SK-N-SH (cell line): ENCODE data around the gene GPD2. TPM values are rescaled to one million over a fixed set of nuclear protein-coding genes. Genes with fewer than 3 reads are reported as not detected.

Experiments used
- CTCF ChIA-PET: fragments of 300-600, 350-600 bp; formaldehyde crosslinking; extraction: SDS; loops from one replicate; lab custom pipeline; 2021; lab: Yijun Ruan, JAX
- POLR2A ChIA-PET: fragments of 350-600 bp; sonication (Branson Sonifier 250); formaldehyde crosslinking; extraction: SDS; loops from one replicate; lab custom pipeline; 2020; ENCODE audit warnings: antibody characterized with exemption, inconsistent platforms; lab: Yijun Ruan, JAX
- DNase-seq: peaks from one replicate; pipeline ENCODE4 v3.0.0; 2012
- H2AFZ ChIP-seq: fragments of 200-600 bp; sonication (generic); 2 replicates; pipeline ENCODE4 v1.8.1; 2016; ENCODE audit warnings: antibody characterized with exemption, mild to moderate bottlenecking, low read depth
- H3F3A ChIP-seq: fragments of 200-600 bp; sonication (generic); replicated peaks from 2 replicates; pipeline ENCODE3; 2016; ENCODE audit warnings: antibody characterized with exemption, mild to moderate bottlenecking; ENCODE audit not compliant: insufficient read depth
- H3K27ac ChIP-seq, 2 experiments: fragments of 200-500 bp in 1 of 2; fragments of 200-600 bp in 1 of 2; sonication (Bioruptor generic) in 1 of 2; sonication (generic), shearing (Covaris generic) in 1 of 2; 2 replicates each; pipeline versions ENCODE4 v1.5.1 to v1.6.1; 2014 to 2016; ENCODE audit warnings: low read depth in 2 of 2, inconsistent platforms in 1 of 2, low read length in 1 of 2, mild to moderate bottlenecking in 1 of 2, mixed read lengths in 1 of 2
- H3K27me3 ChIP-seq: fragments of 200-600 bp; sonication (generic), shearing (Covaris generic); 2 replicates; pipeline ENCODE4 v1.6.1; 2016; ENCODE audit warnings: mixed run types; ENCODE audit not compliant: insufficient read depth
- H3K36me3 ChIP-seq, 2 experiments: fragments of 200-500 bp in 1 of 2; fragments of 200-600 bp in 1 of 2; sonication (Bioruptor generic) in 1 of 2; sonication (generic) in 1 of 2; replicated peaks in 1 of 2; 2 replicates each; pipeline versions ENCODE3 to v1.5.1; 2014 to 2016; ENCODE audit warnings: low read length in 1 of 2, mild to moderate bottlenecking in 1 of 2; ENCODE audit not compliant: insufficient read depth in 2 of 2, control insufficient read depth in 1 of 2
- H3K4me1 ChIP-seq, 2 experiments: fragments of 200-500 bp in 1 of 2; fragments of 200-600 bp in 1 of 2; sonication (Bioruptor generic) in 1 of 2; sonication (generic), shearing (Covaris generic) in 1 of 2; 2 replicates each; pipeline versions ENCODE4 v1.5.1 to v1.6.1; 2014 to 2016; ENCODE audit warnings: low read depth in 1 of 2, low read length in 1 of 2, mixed run types in 1 of 2; ENCODE audit not compliant: insufficient read depth in 2 of 2, control insufficient read depth in 1 of 2
- H3K4me2 ChIP-seq: fragments of 200-600 bp; sonication (generic), shearing (Covaris generic); 2 replicates; pipeline ENCODE4 v1.6.1; 2017; ENCODE audit warnings: mixed run types
- H3K4me3 ChIP-seq, 2 experiments: fragments of 200-500 bp in 1 of 2; fragments of 200-600 bp in 1 of 2; sonication (Bioruptor generic) in 1 of 2; sonication (generic), shearing (Covaris generic) in 1 of 2; 2 replicates each; pipeline versions ENCODE4 v1.5.1 to v1.8.1; 2014 to 2016; ENCODE audit warnings: low read depth in 2 of 2, inconsistent platforms in 1 of 2, low read length in 1 of 2, mild to moderate bottlenecking in 1 of 2, mixed read lengths in 1 of 2, moderate library complexity in 1 of 2
- H3K79me2 ChIP-seq: fragments of 200-600 bp; sonication (generic); 2 replicates; pipeline ENCODE4 v1.8.1; 2017; ENCODE audit warnings: mild to moderate bottlenecking; ENCODE audit not compliant: insufficient read depth
- H3K9ac ChIP-seq: fragments of 200-600 bp; sonication (generic); 2 replicates; pipeline ENCODE4 v1.6.1; 2017; ENCODE audit warnings: mixed run types
- H3K9me2 ChIP-seq: fragments of 200-600 bp; sonication (generic); 2 replicates; pipeline ENCODE4 v1.6.1; 2017; ENCODE audit warnings: mixed run types
- H3K9me3 ChIP-seq: fragments of 200-600 bp; sonication (generic); 2 replicates; pipeline ENCODE4 v1.6.1; 2017; ENCODE audit warnings: mixed run types, mild to moderate bottlenecking, moderate library complexity
- H4K20me1 ChIP-seq: fragments of 200-600 bp; sonication (generic); 2 replicates; pipeline ENCODE4 v1.6.1; 2017; ENCODE audit warnings: mild to moderate bottlenecking, mixed run types; ENCODE audit not compliant: insufficient read depth
- CHD2 ChIP-seq: fragments of 150-350 bp; IDR thresholded peaks from 2 replicates; pipeline ENCODE4 v1.6.1; 2018; ENCODE audit warnings: low read length; ENCODE audit not compliant: partially characterized antibody
- EP300 ChIP-seq, 2 experiments: IDR thresholded peaks; 2 replicates each; pipeline versions ENCODE4 v1.4.0 to v1.6.1; 2012; ENCODE audit warnings: borderline replicate concordance in 1 of 2, low read depth in 1 of 2, low read length in 1 of 2
- EZH2phosphoT487 ChIP-seq: fragments of 200-600 bp; sonication (generic); IDR thresholded peaks from 2 replicates; pipeline ENCODE4 v1.6.1; 2017; ENCODE audit warnings: low read depth, mixed run types, mild to moderate bottlenecking, antibody characterized with exemption, moderate library complexity, borderline replicate concordance
- GATA2 ChIP-seq: sonication (generic); formaldehyde crosslinking; IDR thresholded peaks from 2 replicates; pipeline ENCODE4 v1.5.0; 2020; ENCODE audit warnings: mild to moderate bottlenecking, missing genetic modification reagents
- MXI1 ChIP-seq: IDR thresholded peaks from 2 replicates; pipeline ENCODE4 v1.6.1; 2012; ENCODE audit warnings: mild to moderate bottlenecking, low read depth, low read length, improper control_type of control experiment
- NFIC ChIP-seq: IDR thresholded peaks from 2 replicates; pipeline ENCODE4 v1.4.0; 2012; ENCODE audit warnings: borderline replicate concordance
- NRF1 ChIP-seq: IDR thresholded peaks from 2 replicates; pipeline ENCODE4 v1.6.1; 2012; ENCODE audit warnings: low read depth, mild to moderate bottlenecking, low read length
- RCOR1 ChIP-seq: fragments of 150-350 bp; IDR thresholded peaks from 2 replicates; pipeline ENCODE4 v1.6.1; 2017; ENCODE audit warnings: antibody characterized with exemption, low read length
- SIN3A ChIP-seq: IDR thresholded peaks from 2 replicates; pipeline ENCODE4 v1.6.1; 2012; ENCODE audit warnings: low read depth, mild to moderate bottlenecking, low read length, moderate library complexity, borderline replicate concordance
- TCF12 ChIP-seq: IDR thresholded peaks from 2 replicates; pipeline ENCODE4 v1.4.0; 2012
- WGBS: methylation state at CpG from one replicate; pipeline ENCODE4 v1.1.6; 2017; ENCODE audit warnings: low lambda C conversion rate; 5-methylcytosine and 5-hydroxymethylcytosine counted together
- polyA plus RNA-seq, 3 experiments: library from polyadenylated mRNA; depleted of rRNA; stranded (reverse); fragments of >200 nt; gene quantifications; 2 replicates each; pipeline ENCODE4 v1.2.3, GENCODE V29; 2012
- TF ChIP-seq, protein P1 (sequence below): fragments of 150-350 bp; IDR thresholded peaks from 2 replicates; pipeline ENCODE4 v1.6.1; 2017; ENCODE audit warnings: antibody characterized with exemption, low read length, low read depth, borderline replicate concordance
- TF ChIP-seq, protein P2 (sequence below): IDR thresholded peaks from 2 replicates; pipeline ENCODE4 v1.4.0; 2012; ENCODE audit warnings: low read depth
- TF ChIP-seq, protein P3 (sequence below): IDR thresholded peaks from 2 replicates; pipeline ENCODE4 v1.6.1; 2012; ENCODE audit warnings: mild to moderate bottlenecking, low read depth, low read length, moderate library complexity
- TF ChIP-seq, protein P4 (sequence below): fragments of 150-350 bp; IDR thresholded peaks from 2 replicates; pipeline ENCODE4 v1.6.1; 2016; ENCODE audit warnings: mild to moderate bottlenecking, low read depth, low read length

The GPD2 gene
- polyA plus RNA-seq, 1 of the 3 experiments (the other 2 are of a cell fraction) = 4.8 TPM

DNA sequence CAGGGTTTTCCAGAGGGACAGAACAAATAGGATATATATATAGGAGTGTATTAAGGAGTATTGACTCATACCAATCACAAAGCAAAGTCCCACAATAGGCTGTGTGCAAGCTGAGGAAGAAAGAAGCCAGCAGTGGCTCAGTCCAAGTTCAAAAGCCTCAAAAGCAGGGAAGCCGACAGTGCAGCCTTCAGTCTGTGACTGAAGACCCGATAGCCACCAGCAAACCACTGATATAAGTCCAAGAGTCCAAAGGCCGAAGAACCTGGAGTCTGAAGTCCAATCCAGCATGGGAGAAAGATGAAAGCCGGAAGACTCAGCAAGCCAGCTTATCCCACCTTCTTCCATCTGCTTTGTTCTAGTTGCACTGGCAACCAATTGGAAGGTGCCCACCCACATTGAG lies 39.0 kb upstream of the GPD2 start:
- H3K36me3 ChIP-seq = no peaks in the 10 kb centered on the region
- H2AFZ ChIP-seq = no peak overlapping the region
- no peak overlapping the region for H3K4me3 ChIP-seq
- WGBS = 82% methylated on average over 4 of the region's 4 CpGs
- H3K4me2 ChIP-seq = no peak overlapping the region
- no peaks in the 10 kb centered on the region for H3K9me2 ChIP-seq
- no peaks in the 10 kb centered on the region; the same call in 1 of the 2 replicates for H3K27me3 ChIP-seq
- peaks cover 3% of the 10 kb centered on the region; the same call in 1 of the 2 replicates for H4K20me1 ChIP-seq
- peaks cover 0 to 5% of the 10 kb centered on the region in 2 experiments; a peak in 1 of 4 replicates for H3K4me1 ChIP-seq
- no peaks in the 10 kb centered on the region for H3K79me2 ChIP-seq
- no peaks in the 10 kb centered on the region for H3K9me3 ChIP-seq
- peaks cover 7% of the 10 kb centered on the region for H3F3A ChIP-seq
- H3K9ac ChIP-seq = no peak overlapping the region
- no peak for TF ChIP-seq NFIC
- TF ChIP-seq, protein P1, sequence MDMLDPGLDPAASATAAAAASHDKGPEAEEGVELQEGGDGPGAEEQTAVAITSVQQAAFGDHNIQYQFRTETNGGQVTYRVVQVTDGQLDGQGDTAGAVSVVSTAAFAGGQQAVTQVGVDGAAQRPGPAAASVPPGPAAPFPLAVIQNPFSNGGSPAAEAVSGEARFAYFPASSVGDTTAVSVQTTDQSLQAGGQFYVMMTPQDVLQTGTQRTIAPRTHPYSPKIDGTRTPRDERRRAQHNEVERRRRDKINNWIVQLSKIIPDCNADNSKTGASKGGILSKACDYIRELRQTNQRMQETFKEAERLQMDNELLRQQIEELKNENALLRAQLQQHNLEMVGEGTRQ = no peak
- no peak for TF ChIP-seq GATA2 (CRISPR knock-in tag)
- TF ChIP-seq, protein P2, sequence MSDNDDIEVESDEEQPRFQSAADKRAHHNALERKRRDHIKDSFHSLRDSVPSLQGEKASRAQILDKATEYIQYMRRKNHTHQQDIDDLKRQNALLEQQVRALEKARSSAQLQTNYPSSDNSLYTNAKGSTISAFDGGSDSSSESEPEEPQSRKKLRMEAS = no peak
- no peak for TF ChIP-seq MXI1
- no peak for TF ChIP-seq CHD2
- no peak for TF ChIP-seq EP300 (IDR thresholded peaks at IDR 0.05; ENCODE audit: borderline replicate concordance in 1 of 2, low read depth in 1 of 2, low read length in 1 of 2)
- TF ChIP-seq RCOR1 = no peak
- no peak for TF ChIP-seq NRF1
- no peak for TF ChIP-seq TCF12
- TF ChIP-seq SIN3A = no peak
- no peak for TF ChIP-seq EZH2phosphoT487
- TF ChIP-seq, protein P3, sequence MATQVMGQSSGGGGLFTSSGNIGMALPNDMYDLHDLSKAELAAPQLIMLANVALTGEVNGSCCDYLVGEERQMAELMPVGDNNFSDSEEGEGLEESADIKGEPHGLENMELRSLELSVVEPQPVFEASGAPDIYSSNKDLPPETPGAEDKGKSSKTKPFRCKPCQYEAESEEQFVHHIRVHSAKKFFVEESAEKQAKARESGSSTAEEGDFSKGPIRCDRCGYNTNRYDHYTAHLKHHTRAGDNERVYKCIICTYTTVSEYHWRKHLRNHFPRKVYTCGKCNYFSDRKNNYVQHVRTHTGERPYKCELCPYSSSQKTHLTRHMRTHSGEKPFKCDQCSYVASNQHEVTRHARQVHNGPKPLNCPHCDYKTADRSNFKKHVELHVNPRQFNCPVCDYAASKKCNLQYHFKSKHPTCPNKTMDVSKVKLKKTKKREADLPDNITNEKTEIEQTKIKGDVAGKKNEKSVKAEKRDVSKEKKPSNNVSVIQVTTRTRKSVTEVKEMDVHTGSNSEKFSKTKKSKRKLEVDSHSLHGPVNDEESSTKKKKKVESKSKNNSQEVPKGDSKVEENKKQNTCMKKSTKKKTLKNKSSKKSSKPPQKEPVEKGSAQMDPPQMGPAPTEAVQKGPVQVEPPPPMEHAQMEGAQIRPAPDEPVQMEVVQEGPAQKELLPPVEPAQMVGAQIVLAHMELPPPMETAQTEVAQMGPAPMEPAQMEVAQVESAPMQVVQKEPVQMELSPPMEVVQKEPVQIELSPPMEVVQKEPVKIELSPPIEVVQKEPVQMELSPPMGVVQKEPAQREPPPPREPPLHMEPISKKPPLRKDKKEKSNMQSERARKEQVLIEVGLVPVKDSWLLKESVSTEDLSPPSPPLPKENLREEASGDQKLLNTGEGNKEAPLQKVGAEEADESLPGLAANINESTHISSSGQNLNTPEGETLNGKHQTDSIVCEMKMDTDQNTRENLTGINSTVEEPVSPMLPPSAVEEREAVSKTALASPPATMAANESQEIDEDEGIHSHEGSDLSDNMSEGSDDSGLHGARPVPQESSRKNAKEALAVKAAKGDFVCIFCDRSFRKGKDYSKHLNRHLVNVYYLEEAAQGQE = no peak
- TF ChIP-seq, protein P4, sequence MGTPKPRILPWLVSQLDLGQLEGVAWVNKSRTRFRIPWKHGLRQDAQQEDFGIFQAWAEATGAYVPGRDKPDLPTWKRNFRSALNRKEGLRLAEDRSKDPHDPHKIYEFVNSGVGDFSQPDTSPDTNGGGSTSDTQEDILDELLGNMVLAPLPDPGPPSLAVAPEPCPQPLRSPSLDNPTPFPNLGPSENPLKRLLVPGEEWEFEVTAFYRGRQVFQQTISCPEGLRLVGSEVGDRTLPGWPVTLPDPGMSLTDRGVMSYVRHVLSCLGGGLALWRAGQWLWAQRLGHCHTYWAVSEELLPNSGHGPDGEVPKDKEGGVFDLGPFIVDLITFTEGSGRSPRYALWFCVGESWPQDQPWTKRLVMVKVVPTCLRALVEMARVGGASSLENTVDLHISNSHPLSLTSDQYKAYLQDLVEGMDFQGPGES = no peak
- H3K27ac ChIP-seq = no peak overlapping the region
- CTCF ChIA-PET = no interaction called here
- DNase-seq = no peak
- POLR2A ChIA-PET = no interaction called here
